ENCODE data around the gene EYS.
A peak's percentile ranks its signal among the peaks of the same experiment; 100 is the strongest.
"Not testable (repeated sequence)": the region's sequence is repeated elsewhere in the genome, so short reads cannot be mapped to it uniquely, and the experiment has no call there.

Gene EYS

DNA sequence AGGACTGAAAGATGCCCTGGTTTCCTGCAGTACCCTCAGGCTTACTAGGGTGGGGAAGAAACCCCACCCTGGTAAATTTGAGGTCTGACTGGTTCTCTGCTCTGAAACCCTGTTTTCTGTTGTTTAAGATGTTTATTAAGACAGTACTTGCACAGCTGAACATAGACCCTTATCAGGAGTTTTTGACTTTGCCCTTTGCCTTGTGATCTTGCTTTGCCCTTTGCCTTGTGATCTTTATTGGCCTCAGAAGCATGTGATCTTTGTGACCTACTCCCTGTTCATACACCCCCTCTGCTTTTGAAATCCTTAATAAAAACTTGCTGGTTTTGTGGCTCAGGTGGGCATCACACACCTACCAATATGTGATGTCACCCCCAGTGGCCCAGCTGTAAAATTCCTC lies 1949.8 kb downstream of the EYS start:
- not testable (repeated sequence) for H3K9ac ChIP-seq (ENCODE audit: low read depth in 1 of 2, low read length in 2 of 2); H3K27me3 ChIP-seq (ENCODE audit: control insufficient read depth in 2 of 2, insufficient read depth in 2 of 2, low read length in 2 of 2); H3K9me3 ChIP-seq (ENCODE audit: control insufficient read depth in 2 of 2, low read length in 2 of 2); H3K36me3 ChIP-seq (ENCODE audit: control insufficient read depth in 2 of 2, insufficient read depth in 2 of 2, low read length in 2 of 2); H3K4me3 ChIP-seq (ENCODE audit: low read length in 2 of 2); H3K4me1 ChIP-seq (ENCODE audit: control insufficient read depth in 2 of 2, insufficient read depth in 2 of 2, low read length in 2 of 2); H3K27ac ChIP-seq (ENCODE audit: low read depth in 2 of 2, low read length in 2 of 2)

DNA sequence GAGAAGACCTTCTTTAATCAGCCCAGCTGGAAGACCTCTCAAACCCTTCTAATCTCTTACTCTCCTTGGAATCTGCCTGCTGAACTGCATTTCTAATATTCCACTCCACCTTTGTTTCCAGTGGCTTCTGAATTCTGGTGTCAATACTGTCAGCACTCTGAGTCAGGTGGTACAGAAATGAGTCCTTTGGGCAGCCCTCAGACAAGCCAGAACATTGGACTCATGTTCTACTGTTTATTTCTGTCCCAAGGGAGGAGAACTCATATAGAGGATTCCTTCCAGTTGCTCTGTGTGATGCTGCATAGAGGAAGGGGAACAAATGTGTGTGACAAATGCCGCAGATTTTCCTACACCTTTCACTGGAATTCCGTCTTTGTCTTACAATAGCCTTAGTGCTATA lies 1956.6 kb downstream of the EYS start:
- no peaks in the 10 kb centered on the region for H3K9me3 ChIP-seq (ENCODE audit: control insufficient read depth in 2 of 2, low read length in 2 of 2)
- H3K4me1 ChIP-seq (ENCODE audit: control insufficient read depth in 2 of 2, insufficient read depth in 2 of 2, low read length in 2 of 2): no peaks in the 10 kb centered on the region
- H3K27ac ChIP-seq (ENCODE audit: low read depth in 2 of 2, low read length in 2 of 2): no peak overlapping the region
- no peaks in the 10 kb centered on the region for H3K36me3 ChIP-seq (ENCODE audit: control insufficient read depth in 2 of 2, insufficient read depth in 2 of 2, low read length in 2 of 2)
- H3K27me3 ChIP-seq (ENCODE audit: control insufficient read depth in 2 of 2, insufficient read depth in 2 of 2, low read length in 2 of 2): no peaks in the 10 kb centered on the region
- H3K9ac ChIP-seq (ENCODE audit: low read depth in 1 of 2, low read length in 2 of 2): no peak overlapping the region
- H3K4me3 ChIP-seq (ENCODE audit: low read length in 2 of 2): no peak overlapping the region

DNA sequence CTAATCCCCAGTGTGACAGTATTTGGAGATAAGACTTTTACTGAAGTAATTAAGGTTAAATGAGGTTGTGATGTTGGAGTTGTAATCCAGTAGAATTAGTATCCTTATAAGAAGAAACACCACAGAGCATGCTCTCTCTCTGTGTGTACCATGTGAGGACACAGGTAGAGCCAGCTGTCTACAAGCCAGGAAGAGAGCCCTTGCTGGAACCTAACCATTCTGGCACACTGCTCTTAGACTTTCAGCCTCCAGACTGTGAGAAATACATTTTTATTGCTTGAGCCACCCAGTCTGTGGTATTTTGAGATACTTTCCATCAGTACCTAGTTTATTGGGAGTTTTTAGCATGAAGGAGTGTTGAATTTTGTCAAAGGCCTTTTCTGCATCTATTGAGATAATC lies 1961.2 kb downstream of the EYS start:
- H3K27me3 ChIP-seq (ENCODE audit: control insufficient read depth in 2 of 2, insufficient read depth in 2 of 2, low read length in 2 of 2): no peaks in the 10 kb centered on the region
- no peak overlapping the region for H3K9ac ChIP-seq (ENCODE audit: low read depth in 1 of 2, low read length in 2 of 2)
- H3K4me3 ChIP-seq (ENCODE audit: low read length in 2 of 2): no peak overlapping the region
- H3K4me1 ChIP-seq (ENCODE audit: control insufficient read depth in 2 of 2, insufficient read depth in 2 of 2, low read length in 2 of 2): no peaks in the 10 kb centered on the region
- H3K27ac ChIP-seq (ENCODE audit: low read depth in 2 of 2, low read length in 2 of 2): no peak overlapping the region
- H3K36me3 ChIP-seq (ENCODE audit: control insufficient read depth in 2 of 2, insufficient read depth in 2 of 2, low read length in 2 of 2): no peaks in the 10 kb centered on the region
- no peaks in the 10 kb centered on the region for H3K9me3 ChIP-seq (ENCODE audit: control insufficient read depth in 2 of 2, low read length in 2 of 2)

DNA sequence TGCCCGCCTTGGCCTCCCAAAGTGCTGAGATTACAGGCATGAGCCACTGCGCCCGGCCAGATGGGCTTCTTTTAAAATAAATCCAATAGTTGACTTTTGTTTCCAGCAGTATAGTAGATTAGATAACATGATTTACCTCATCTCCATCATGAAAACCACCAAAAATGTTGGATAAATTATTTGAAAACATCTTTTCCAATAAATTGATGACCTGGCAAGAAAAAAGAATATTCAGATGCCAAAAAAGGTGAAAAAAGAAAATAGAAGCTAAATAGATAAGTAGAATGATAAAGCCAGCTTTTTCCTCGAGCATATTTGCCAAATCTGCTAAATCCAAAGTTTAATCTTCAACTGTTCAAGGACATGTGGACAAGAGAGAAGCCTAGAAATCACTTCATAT lies 1962.2 kb downstream of the EYS start:
- Histone ChIP-seq H3K9me3 (ENCODE audit: control insufficient read depth in 2 of 2, low read length in 2 of 2) (no peaks in the 10 kb centered on the region), H3K27ac (ENCODE audit: low read depth in 2 of 2, low read length in 2 of 2) (no peak overlapping the region), H3K4me3 (ENCODE audit: low read length in 2 of 2) (no peak overlapping the region), H3K4me1 (ENCODE audit: control insufficient read depth in 2 of 2, insufficient read depth in 2 of 2, low read length in 2 of 2) (peaks cover 0 to 2% of the 10 kb centered on the region in 2 donors), H3K36me3 (ENCODE audit: control insufficient read depth in 2 of 2, insufficient read depth in 2 of 2, low read length in 2 of 2) (no peaks in the 10 kb centered on the region), H3K27me3 (ENCODE audit: control insufficient read depth in 2 of 2, insufficient read depth in 2 of 2, low read length in 2 of 2) (no peaks in the 10 kb centered on the region), H3K9ac (ENCODE audit: low read depth in 1 of 2, low read length in 2 of 2) (no peak overlapping the region)

DNA sequence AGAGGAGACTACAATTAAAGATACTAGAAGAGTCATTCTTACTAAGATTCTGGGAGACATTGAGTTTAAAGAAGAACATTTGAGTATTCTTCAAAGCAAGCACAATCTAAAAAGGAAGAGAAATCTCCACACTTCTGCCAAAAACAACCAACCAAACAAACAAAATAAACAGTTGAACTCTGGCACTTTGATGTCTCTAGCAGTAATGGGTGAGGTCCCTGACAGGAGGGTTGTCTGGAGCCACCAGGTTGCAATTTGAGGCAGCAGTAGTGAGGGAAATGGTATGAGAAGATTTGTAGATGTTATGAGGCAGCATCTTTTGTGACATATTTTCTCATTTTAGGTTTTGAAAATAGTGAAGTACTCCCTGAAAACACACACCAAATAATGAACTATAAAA lies 1963.3 kb downstream of the EYS start:
- Histone ChIP-seq H3K4me1 (ENCODE audit: control insufficient read depth in 2 of 2, insufficient read depth in 2 of 2, low read length in 2 of 2) (peaks cover 0 to 7% of the 10 kb centered on the region in 2 donors), H3K27ac (ENCODE audit: low read depth in 2 of 2, low read length in 2 of 2) (no peak overlapping the region), H3K27me3 (ENCODE audit: control insufficient read depth in 2 of 2, insufficient read depth in 2 of 2, low read length in 2 of 2) (no peaks in the 10 kb centered on the region), H3K36me3 (ENCODE audit: control insufficient read depth in 2 of 2, insufficient read depth in 2 of 2, low read length in 2 of 2) (no peaks in the 10 kb centered on the region), H3K4me3 (ENCODE audit: low read length in 2 of 2) (no peak overlapping the region), H3K9me3 (ENCODE audit: control insufficient read depth in 2 of 2, low read length in 2 of 2) (no peaks in the 10 kb centered on the region), H3K9ac (ENCODE audit: low read depth in 1 of 2, low read length in 2 of 2) (no peak overlapping the region)

DNA sequence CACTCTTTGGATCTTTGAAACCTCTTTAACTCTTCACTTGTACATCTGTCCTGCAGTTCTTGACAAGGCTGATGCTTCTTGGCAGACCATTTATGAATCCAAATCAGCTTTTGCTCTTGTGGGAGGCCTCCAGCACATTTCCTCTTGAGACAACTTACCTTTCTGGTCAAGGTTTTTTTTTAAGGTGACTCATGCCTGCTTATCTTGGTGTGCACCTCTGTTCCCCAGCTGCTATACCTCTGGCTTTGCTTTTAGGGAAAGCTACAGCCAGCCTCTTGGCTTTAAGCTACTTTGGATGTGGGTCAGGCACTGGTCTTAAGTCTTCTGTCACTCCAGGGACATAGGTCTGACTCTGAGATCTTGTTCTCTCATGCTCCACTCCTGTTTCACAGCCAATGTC lies 1965.0 kb downstream of the EYS start:
- no peak overlapping the region for H3K9ac ChIP-seq (ENCODE audit: low read depth in 1 of 2, low read length in 2 of 2)
- peaks cover 0 to 8% of the 10 kb centered on the region in 2 donors for H3K4me1 ChIP-seq (ENCODE audit: control insufficient read depth in 2 of 2, insufficient read depth in 2 of 2, low read length in 2 of 2)
- H3K27me3 ChIP-seq (ENCODE audit: control insufficient read depth in 2 of 2, insufficient read depth in 2 of 2, low read length in 2 of 2): no peaks in the 10 kb centered on the region

DNA sequence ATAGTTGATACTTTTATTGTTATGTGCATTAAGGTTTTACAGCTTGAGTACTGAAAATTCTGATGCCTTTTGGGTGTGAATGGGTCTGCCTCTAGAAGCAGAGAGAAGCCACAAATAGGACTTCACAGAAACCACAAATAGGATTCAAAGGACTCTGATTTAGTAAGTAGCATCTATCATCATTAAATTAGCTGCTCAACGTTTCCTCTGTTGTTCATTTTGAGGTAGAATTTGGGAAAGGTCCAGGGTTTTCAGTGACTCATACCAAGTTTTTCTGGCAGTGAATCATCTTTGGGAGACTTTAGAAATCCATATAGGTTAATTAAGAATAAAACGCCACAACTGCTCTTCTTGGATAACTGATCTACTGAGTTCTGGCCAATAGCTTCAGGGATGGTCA lies 1966.3 kb downstream of the EYS start:
- Histone ChIP-seq H3K27ac (ENCODE audit: low read depth in 2 of 2, low read length in 2 of 2) (no peak overlapping the region), H3K9ac (ENCODE audit: low read depth in 1 of 2, low read length in 2 of 2) (no peak overlapping the region), H3K36me3 (ENCODE audit: control insufficient read depth in 2 of 2, insufficient read depth in 2 of 2, low read length in 2 of 2) (no peaks in the 10 kb centered on the region)

More for the DNA sequence above, 1965.0 kb downstream of the EYS start:
- no peak overlapping the region for H3K4me3 ChIP-seq (ENCODE audit: low read length in 2 of 2)
- H3K36me3 ChIP-seq (ENCODE audit: control insufficient read depth in 2 of 2, insufficient read depth in 2 of 2, low read length in 2 of 2): no peaks in the 10 kb centered on the region
- no peaks in the 10 kb centered on the region for H3K9me3 ChIP-seq (ENCODE audit: control insufficient read depth in 2 of 2, low read length in 2 of 2)
- H3K27ac ChIP-seq (ENCODE audit: low read depth in 2 of 2, low read length in 2 of 2): no peak overlapping the region

DNA sequence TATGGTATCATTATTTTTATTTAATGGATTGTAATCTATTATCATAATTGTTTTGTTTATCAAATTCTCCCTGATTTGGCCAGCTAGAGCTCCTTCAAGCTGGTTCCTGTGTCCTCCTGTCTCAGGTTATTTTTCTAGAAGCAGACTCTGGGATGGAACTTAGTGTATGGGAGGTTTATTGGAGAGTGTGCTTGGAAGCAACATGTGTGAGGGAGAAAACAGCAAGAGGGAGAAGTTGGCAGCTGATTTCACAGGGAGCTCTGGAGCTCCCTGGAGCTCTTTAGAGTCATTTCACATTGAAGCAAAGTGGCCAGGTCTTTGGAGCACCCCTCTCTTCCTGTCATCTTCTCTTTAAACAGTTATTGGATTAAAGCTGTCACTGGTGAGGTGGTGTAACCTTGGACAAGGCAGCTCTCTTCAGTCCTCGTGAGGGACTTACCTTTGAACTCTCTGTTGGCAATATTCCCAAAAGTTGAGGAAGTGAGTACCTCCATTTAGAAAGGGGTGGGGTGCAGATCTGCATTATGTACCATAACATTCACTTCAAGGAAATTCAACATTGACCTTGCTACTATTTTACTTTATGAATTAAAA lies 1967.8 kb downstream of the EYS start:
- Histone ChIP-seq H3K9ac (ENCODE audit: low read depth in 1 of 2, low read length in 2 of 2) (peak overlapping the region in 1 of 2 donors; percentile 18), H3K4me3 (ENCODE audit: low read length in 2 of 2) (no peak overlapping the region), H3K9me3 (ENCODE audit: control insufficient read depth in 2 of 2, low read length in 2 of 2) (no peaks in the 10 kb centered on the region), H3K36me3 (ENCODE audit: control insufficient read depth in 2 of 2, insufficient read depth in 2 of 2, low read length in 2 of 2) (no peaks in the 10 kb centered on the region), H3K4me1 (ENCODE audit: control insufficient read depth in 2 of 2, insufficient read depth in 2 of 2, low read length in 2 of 2) (peaks cover 0 to 8% of the 10 kb centered on the region in 2 donors), H3K27me3 (ENCODE audit: control insufficient read depth in 2 of 2, insufficient read depth in 2 of 2, low read length in 2 of 2) (no peaks in the 10 kb centered on the region), H3K27ac (ENCODE audit: low read depth in 2 of 2, low read length in 2 of 2) (peak overlapping the region; percentile 11 to 53)

More for the DNA sequence above, 1966.3 kb downstream of the EYS start:
- no peaks in the 10 kb centered on the region for H3K9me3 ChIP-seq (ENCODE audit: control insufficient read depth in 2 of 2, low read length in 2 of 2)
- H3K27me3 ChIP-seq (ENCODE audit: control insufficient read depth in 2 of 2, insufficient read depth in 2 of 2, low read length in 2 of 2): no peaks in the 10 kb centered on the region
- peaks cover 0 to 8% of the 10 kb centered on the region in 2 donors for H3K4me1 ChIP-seq (ENCODE audit: control insufficient read depth in 2 of 2, insufficient read depth in 2 of 2, low read length in 2 of 2)
- H3K4me3 ChIP-seq (ENCODE audit: low read length in 2 of 2): no peak overlapping the region

DNA sequence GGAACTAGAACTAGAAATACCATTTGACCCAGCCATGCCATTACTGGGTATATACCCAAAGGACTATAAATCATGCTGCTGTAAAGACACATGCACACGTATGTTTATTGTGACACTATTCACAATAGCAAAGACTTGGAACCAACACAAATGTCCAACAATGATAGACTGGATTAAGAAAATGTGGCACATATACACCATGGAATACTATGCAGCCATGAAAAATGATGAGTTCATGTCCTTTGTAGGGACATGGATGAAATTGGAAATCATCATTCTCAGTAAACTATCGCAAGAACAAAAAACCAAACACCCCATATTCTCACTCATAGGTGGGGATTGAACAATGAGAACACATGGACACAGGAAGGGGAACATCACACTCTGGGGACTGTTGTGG lies 1968.8 kb downstream of the EYS start:
- H3K4me1 ChIP-seq (ENCODE audit: control insufficient read depth in 2 of 2, insufficient read depth in 2 of 2, low read length in 2 of 2); H3K27me3 ChIP-seq (ENCODE audit: control insufficient read depth in 2 of 2, insufficient read depth in 2 of 2, low read length in 2 of 2); H3K4me3 ChIP-seq (ENCODE audit: low read length in 2 of 2); H3K36me3 ChIP-seq (ENCODE audit: control insufficient read depth in 2 of 2, insufficient read depth in 2 of 2, low read length in 2 of 2); H3K9me3 ChIP-seq (ENCODE audit: control insufficient read depth in 2 of 2, low read length in 2 of 2); H3K27ac ChIP-seq (ENCODE audit: low read depth in 2 of 2, low read length in 2 of 2); H3K9ac ChIP-seq (ENCODE audit: low read depth in 1 of 2, low read length in 2 of 2): not testable (repeated sequence)

DNA sequence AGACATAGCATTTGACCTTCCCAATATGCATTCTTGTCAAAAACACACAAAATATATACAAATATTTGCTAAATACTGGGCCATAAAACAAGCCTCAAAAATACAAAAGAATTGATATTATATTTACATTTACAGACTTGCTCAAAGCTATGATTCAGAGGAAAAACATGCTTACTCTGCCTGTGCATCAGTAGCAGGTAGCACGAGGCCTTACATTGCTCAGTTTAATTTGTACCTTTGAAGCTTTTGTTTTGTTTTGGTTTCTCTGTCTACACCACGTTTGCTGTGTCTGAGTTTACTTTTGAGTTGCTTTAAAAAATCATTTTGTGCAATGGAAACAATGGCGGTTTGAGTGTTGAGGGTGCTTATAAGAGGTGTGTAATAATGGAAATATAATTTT lies 1972.1 kb downstream of the EYS start:
- Histone ChIP-seq H3K36me3 (ENCODE audit: control insufficient read depth in 2 of 2, insufficient read depth in 2 of 2, low read length in 2 of 2) (no peaks in the 10 kb centered on the region), H3K4me3 (ENCODE audit: low read length in 2 of 2) (no peak overlapping the region), H3K27ac (ENCODE audit: low read depth in 2 of 2, low read length in 2 of 2) (no peak overlapping the region), H3K4me1 (ENCODE audit: control insufficient read depth in 2 of 2, insufficient read depth in 2 of 2, low read length in 2 of 2) (peaks cover 0 to 6% of the 10 kb centered on the region in 2 donors), H3K27me3 (ENCODE audit: control insufficient read depth in 2 of 2, insufficient read depth in 2 of 2, low read length in 2 of 2) (no peaks in the 10 kb centered on the region), H3K9me3 (ENCODE audit: control insufficient read depth in 2 of 2, low read length in 2 of 2) (no peaks in the 10 kb centered on the region), H3K9ac (ENCODE audit: low read depth in 1 of 2, low read length in 2 of 2) (no peak overlapping the region)

DNA sequence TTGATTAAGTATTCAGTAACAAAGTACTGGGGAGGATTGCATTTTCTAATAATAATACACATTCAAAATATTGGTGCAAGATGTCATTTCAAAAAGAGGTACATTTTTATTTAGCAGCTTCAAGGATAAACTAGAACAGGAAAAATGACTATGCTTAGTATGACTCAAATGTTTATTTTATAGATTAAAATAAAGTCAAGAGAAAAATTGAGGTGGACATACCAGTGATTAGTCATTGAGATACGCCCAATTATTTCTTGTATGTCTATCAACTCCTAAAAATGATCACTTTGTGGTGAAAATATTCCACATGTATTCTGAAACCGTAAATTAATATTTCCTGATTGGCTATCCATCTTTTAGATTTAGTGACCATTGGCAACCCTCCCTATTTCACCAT lies 1974.7 kb downstream of the EYS start:
- Histone ChIP-seq H3K27me3 (ENCODE audit: control insufficient read depth in 2 of 2, insufficient read depth in 2 of 2, low read length in 2 of 2) (no peaks in the 10 kb centered on the region), H3K9ac (ENCODE audit: low read depth in 1 of 2, low read length in 2 of 2) (no peak overlapping the region), H3K36me3 (ENCODE audit: control insufficient read depth in 2 of 2, insufficient read depth in 2 of 2, low read length in 2 of 2) (no peaks in the 10 kb centered on the region), H3K4me3 (ENCODE audit: low read length in 2 of 2) (no peak overlapping the region), H3K9me3 (ENCODE audit: control insufficient read depth in 2 of 2, low read length in 2 of 2) (no peaks in the 10 kb centered on the region), H3K4me1 (ENCODE audit: control insufficient read depth in 2 of 2, insufficient read depth in 2 of 2, low read length in 2 of 2) (no peaks in the 10 kb centered on the region), H3K27ac (ENCODE audit: low read depth in 2 of 2, low read length in 2 of 2) (no peak overlapping the region)
